ENCODE results near the gene SPX.

SPX gene

DNA sequence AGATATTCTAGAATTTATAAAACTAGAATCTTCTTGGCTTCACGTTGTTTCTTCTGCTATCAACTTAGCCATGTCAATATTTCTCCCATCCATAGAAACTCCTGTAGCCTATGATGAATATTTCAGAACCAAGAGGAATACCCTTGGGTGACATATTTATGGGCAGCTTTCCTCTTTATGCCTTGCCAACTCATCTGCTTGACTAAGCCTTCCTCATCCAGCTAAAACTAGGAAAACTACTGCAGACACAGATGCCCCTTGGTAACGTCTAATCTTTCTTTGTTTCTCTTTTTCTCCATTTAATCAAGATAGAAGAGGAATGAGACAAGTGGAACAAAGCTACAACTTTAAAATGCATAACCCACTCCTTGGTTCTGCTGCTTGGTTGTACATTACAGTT lies 18.2 kb upstream of the SPX start (continued):
- TF ChIP-seq, protein P1, sequence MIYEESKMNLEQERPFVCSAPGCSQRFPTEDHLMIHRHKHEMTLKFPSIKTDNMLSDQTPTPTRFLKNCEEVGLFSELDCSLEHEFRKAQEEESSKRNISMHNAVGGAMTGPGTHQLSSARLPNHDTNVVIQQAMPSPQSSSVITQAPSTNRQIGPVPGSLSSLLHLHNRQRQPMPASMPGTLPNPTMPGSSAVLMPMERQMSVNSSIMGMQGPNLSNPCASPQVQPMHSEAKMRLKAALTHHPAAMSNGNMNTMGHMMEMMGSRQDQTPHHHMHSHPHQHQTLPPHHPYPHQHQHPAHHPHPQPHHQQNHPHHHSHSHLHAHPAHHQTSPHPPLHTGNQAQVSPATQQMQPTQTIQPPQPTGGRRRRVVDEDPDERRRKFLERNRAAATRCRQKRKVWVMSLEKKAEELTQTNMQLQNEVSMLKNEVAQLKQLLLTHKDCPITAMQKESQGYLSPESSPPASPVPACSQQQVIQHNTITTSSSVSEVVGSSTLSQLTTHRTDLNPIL (CRISPR knock-in tag; IDR thresholded peaks at IDR 0.05; ENCODE audit: low read depth), result no peak
- no peak for TF ChIP-seq ISL1 (CRISPR knock-in tag; IDR thresholded peaks at IDR 0.05)
- TF ChIP-seq ARNTL (CRISPR knock-in tag; IDR thresholded peaks at IDR 0.05; ENCODE audit: borderline replicate concordance, low read depth), result no peak
- no peak for TF ChIP-seq ESRRG (CRISPR knock-in tag; IDR thresholded peaks at IDR 0.05)

DNA sequence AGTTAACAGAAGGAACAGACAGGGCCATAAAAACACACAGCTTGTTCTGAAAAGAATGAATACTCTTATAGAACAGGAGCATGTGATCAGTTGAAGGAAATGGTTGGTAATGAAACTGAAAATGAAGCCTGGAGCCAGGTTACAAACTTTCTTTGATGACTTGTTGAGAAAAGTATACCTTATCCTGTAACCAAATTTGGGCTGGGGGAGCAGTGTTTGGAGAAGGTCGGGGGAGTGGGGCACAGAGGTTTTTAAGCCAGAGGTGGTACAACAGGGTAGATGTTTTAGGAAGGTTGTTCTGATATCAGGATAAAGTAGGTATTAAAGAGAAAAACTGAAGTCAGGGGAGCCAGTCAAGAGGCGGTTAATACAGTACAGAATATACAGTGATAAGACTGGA lies 16.3 kb upstream of the SPX start:
- TF ChIP-seq ZC3H10 (CRISPR knock-in tag; IDR thresholded peaks at IDR 0.05), result no peak
- TF ChIP-seq CSDC2 (CRISPR knock-in tag; IDR thresholded peaks at IDR 0.05), result no peak
- TF ChIP-seq ZFP3 (CRISPR knock-in tag; IDR thresholded peaks at IDR 0.05), result no peak
- no peak for TF ChIP-seq OSR1 (CRISPR knock-in tag; IDR thresholded peaks at IDR 0.05)
- TF ChIP-seq ESRRG (CRISPR knock-in tag; IDR thresholded peaks at IDR 0.05), result no peak
- no peak for TF ChIP-seq GLIS3 (CRISPR knock-in tag; IDR thresholded peaks at IDR 0.05)
- ATAC-seq, result no peak

DNA sequence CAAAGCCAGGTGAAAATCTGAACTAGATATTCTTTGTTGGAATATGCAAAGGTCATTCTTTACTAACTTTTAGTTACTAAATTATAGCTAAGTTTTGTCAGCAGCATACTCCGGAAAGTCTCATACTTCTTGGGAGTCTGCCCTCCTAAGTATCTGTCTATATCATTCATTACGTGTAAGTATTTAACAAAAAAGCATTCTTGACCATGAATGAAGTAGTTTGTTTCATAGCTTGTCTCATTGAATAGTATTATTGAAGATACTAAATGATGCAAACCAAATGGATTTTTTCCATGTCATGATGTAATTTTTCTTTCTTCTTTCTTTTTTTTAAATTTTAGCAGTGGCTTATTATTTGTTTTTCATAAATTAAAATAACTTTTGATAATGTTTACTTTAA lies 9.8 kb upstream of the SPX start:
- no peak for TF ChIP-seq ZC3H10 (CRISPR knock-in tag; IDR thresholded peaks at IDR 0.05)
- no peak for ATAC-seq

DNA sequence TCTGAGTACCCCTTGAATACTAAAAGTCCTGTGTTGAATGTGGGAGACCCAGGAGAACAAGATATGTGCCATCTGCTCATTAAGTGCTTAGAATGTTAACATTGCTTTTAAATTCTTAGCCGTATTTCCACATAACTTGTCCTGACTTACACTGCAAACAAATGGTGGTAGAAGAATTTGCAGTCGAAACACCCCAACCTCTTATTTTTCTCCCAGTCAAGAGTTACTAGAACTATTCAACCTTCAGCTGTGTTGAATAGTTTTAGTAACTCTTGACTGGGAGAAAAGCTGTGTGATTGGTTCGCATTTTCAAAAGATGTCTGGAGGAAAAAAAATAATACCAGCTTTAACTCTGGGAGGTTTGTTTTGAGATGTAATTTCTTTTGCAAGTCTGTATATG lies 7.6 kb upstream of the SPX start:
- no peak for ATAC-seq
- TF ChIP-seq, protein P2, sequence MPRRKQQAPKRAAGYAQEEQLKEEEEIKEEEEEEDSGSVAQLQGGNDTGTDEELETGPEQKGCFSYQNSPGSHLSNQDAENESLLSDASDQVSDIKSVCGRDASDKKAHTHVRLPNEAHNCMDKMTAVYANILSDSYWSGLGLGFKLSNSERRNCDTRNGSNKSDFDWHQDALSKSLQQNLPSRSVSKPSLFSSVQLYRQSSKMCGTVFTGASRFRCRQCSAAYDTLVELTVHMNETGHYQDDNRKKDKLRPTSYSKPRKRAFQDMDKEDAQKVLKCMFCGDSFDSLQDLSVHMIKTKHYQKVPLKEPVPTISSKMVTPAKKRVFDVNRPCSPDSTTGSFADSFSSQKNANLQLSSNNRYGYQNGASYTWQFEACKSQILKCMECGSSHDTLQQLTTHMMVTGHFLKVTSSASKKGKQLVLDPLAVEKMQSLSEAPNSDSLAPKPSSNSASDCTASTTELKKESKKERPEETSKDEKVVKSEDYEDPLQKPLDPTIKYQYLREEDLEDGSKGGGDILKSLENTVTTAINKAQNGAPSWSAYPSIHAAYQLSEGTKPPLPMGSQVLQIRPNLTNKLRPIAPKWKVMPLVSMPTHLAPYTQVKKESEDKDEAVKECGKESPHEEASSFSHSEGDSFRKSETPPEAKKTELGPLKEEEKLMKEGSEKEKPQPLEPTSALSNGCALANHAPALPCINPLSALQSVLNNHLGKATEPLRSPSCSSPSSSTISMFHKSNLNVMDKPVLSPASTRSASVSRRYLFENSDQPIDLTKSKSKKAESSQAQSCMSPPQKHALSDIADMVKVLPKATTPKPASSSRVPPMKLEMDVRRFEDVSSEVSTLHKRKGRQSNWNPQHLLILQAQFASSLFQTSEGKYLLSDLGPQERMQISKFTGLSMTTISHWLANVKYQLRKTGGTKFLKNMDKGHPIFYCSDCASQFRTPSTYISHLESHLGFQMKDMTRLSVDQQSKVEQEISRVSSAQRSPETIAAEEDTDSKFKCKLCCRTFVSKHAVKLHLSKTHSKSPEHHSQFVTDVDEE (CRISPR knock-in tag; IDR thresholded peaks at IDR 0.05), result no peak
- TF ChIP-seq TCF4 (CRISPR knock-in tag; IDR thresholded peaks at IDR 0.05; ENCODE audit: borderline replicate concordance) (no peak), ZC3H10 (CRISPR knock-in tag; IDR thresholded peaks at IDR 0.05) (no peak), ZFP3 (CRISPR knock-in tag; IDR thresholded peaks at IDR 0.05) (no peak), OSR1 (CRISPR knock-in tag; IDR thresholded peaks at IDR 0.05) (no peak), TOX (CRISPR knock-in tag; IDR thresholded peaks at IDR 0.05; ENCODE audit: borderline replicate concordance) (no peak), PPARA (CRISPR knock-in tag; IDR thresholded peaks at IDR 0.05; ENCODE audit: borderline replicate concordance) (no peak), ZFP30 (CRISPR knock-in tag; IDR thresholded peaks at IDR 0.05) (no peak), ISL1 (CRISPR knock-in tag; IDR thresholded peaks at IDR 0.05) (no peak), ZNF8 (CRISPR knock-in tag; IDR thresholded peaks at IDR 0.05) (no peak), RARB (CRISPR knock-in tag; IDR thresholded peaks at IDR 0.05) (no peak), CSDC2 (CRISPR knock-in tag; IDR thresholded peaks at IDR 0.05) (no peak), ZNF565 (CRISPR knock-in tag; conservative IDR thresholded peaks at IDR 0.05; ENCODE audit: low read depth) (no peak), ZNF70 (CRISPR knock-in tag; IDR thresholded peaks at IDR 0.05) (no peak), GLIS3 (CRISPR knock-in tag; IDR thresholded peaks at IDR 0.05) (no peak)
- TF ChIP-seq, protein P3, sequence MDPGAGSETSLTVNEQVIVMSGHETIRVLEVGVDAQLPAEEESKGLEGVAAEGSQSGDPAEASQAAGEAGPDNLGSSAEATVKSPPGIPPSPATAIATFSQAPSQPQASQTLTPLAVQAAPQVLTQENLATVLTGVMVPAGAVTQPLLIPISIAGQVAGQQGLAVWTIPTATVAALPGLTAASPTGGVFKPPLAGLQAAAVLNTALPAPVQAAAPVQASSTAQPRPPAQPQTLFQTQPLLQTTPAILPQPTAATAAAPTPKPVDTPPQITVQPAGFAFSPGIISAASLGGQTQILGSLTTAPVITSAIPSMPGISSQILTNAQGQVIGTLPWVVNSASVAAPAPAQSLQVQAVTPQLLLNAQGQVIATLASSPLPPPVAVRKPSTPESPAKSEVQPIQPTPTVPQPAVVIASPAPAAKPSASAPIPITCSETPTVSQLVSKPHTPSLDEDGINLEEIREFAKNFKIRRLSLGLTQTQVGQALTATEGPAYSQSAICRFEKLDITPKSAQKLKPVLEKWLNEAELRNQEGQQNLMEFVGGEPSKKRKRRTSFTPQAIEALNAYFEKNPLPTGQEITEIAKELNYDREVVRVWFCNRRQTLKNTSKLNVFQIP (CRISPR knock-in tag; IDR thresholded peaks at IDR 0.05; ENCODE audit: borderline replicate concordance, low read depth), result no peak
- TF ChIP-seq, protein P4, sequence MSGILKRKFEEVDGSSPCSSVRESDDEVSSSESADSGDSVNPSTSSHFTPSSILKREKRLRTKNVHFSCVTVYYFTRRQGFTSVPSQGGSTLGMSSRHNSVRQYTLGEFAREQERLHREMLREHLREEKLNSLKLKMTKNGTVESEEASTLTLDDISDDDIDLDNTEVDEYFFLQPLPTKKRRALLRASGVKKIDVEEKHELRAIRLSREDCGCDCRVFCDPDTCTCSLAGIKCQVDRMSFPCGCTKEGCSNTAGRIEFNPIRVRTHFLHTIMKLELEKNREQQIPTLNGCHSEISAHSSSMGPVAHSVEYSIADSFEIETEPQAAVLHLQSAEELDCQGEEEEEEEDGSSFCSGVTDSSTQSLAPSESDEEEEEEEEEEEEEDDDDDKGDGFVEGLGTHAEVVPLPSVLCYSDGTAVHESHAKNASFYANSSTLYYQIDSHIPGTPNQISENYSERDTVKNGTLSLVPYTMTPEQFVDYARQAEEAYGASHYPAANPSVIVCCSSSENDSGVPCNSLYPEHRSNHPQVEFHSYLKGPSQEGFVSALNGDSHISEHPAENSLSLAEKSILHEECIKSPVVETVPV (CRISPR knock-in tag; IDR thresholded peaks at IDR 0.05), result no peak

DNA sequence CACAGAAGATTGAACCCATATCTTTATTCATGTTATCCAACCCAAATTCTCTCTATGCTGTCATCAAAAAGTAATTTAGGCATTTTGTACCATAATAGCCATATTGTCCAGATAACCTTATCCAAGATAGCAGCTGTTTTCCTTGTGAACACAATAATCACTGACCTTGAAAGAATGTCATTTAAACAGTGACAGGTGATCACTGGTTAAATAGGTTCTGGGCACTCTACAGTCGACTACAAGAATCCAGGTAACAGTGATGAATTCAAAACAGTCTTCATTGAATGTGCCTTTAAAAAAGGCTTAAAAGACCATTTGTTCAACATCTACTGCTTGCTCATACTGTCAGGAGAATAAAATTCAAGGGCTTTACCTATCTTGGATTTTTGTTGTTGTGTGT lies 4.6 kb upstream of the SPX start:
- no peak for ATAC-seq

More for the DNA sequence above, 4.6 kb upstream of the SPX start:
- TF ChIP-seq TCF4 (CRISPR knock-in tag; IDR thresholded peaks at IDR 0.05; ENCODE audit: borderline replicate concordance) (no peak), TOX (CRISPR knock-in tag; IDR thresholded peaks at IDR 0.05; ENCODE audit: borderline replicate concordance) (no peak), ZNF565 (CRISPR knock-in tag; conservative IDR thresholded peaks at IDR 0.05; ENCODE audit: low read depth) (no peak), PPARA (CRISPR knock-in tag; IDR thresholded peaks at IDR 0.05; ENCODE audit: borderline replicate concordance) (no peak)

Data from SK-N-SH treated with all-trans-retinoic acid at 6 μM for 48 hours (cell line).